GM19035 (cell line): ENCODE data around the gene HP1BP3.

ENCODE experiments used
- ATAC-seq: cut with Tn5 transposase; IDR thresholded peaks from one replicate; pipeline ENCODE4 v1.9.1; 2021; ENCODE audit not compliant: unreplicated experiment

Gene HP1BP3

DNA sequence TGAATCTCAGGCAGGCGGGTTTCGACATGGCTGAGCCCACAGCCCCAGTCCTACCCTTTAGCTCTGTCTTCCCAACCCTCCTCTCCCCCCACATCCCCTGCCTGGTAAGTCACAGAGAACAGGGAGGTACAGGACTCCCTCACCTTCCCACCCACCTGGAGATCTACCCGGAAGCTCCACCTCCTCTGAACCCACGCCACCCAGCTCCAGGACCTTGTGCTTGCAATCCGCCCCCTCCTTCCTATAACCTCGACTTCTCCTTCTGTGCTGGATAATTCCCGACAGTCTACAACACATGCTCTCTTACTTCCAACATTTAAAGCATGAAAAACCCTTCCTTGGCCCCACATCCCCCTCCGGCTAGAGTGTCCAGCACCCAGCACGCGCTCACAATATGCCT, 91.6 kb downstream of the HP1BP3 start:
- no peak for ATAC-seq

DNA sequence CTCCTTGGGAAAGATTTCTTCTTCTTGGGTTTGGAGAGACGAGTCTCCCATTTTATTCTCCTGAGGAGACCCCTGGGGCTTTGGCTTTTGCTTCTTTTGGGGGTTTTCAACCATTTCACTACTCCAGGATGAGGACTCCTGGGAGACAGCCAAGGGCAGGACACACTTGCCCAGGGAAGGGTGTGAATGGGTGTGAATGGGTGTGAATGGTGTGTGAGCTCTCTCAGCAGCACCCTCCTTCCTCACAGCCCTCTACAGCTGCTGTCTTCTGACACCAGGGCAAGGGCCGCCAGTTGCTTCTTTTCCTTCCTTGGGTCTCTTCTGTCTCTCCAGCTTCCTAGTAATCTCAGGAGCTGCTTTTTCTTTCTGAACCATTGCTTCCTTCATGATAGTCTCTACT, 93.5 kb downstream of the HP1BP3 start:
- no peak for ATAC-seq
